Activated CD4-positive, alpha-beta T cell treated with anti-CD3 and anti-CD28 coated beads for 36 hours (primary cell): Measurements from ENCODE around the gene GMPR2. TPM values are rescaled to one million over a fixed set of nuclear protein-coding genes. Genes with fewer than 3 reads are reported as not detected.

Experiments
- ATAC-seq: fragments of 200-7000 bp; cut with Tn5 transposase; one replicate; pipeline ENCODE4 v1.10.0; 2021; ENCODE audit warnings: mild to moderate bottlenecking, moderate library complexity
- CTCF ChIA-PET: fragments of 350-600 bp; sonication (Branson Sonifier 250); formaldehyde crosslinking; loops from one replicate; lab custom pipeline; 2021; ENCODE audit warnings: antibody characterized with exemption; lab: Charles Lee
- POLR2A ChIA-PET: fragments of 350-600 bp; sonication (Branson Sonifier 250); formaldehyde crosslinking; loops from one replicate; lab custom pipeline; 2021; ENCODE audit warnings: antibody characterized with exemption, inconsistent platforms; lab: Charles Lee
- DNase-seq: peaks from one replicate; pipeline ENCODE4 v3.0.0-alpha.2; 2020
- H3K27ac Mint-ChIP-seq: one replicate; pipeline ENCODE4 v1.8.0; 2021; ENCODE audit warnings: mixed read lengths
- H3K27me3 Mint-ChIP-seq: one replicate; pipeline ENCODE4 v1.8.0; 2021; ENCODE audit warnings: mixed read lengths
- H3K36me3 Mint-ChIP-seq: one replicate; pipeline ENCODE4 v1.8.0; 2021; ENCODE audit warnings: low read depth, mixed read lengths
- H3K4me1 Mint-ChIP-seq: one replicate; pipeline ENCODE4 v1.8.0; 2021; ENCODE audit warnings: mixed read lengths
- H3K4me3 Mint-ChIP-seq: one replicate; pipeline ENCODE4 v1.8.0; 2021; ENCODE audit warnings: mild to moderate bottlenecking, moderate library complexity, mixed read lengths
- H3K9me3 Mint-ChIP-seq: one replicate; pipeline ENCODE4 v1.8.0; 2021; ENCODE audit warnings: low read depth, mixed read lengths
- intact Hi-C, 2 experiments: fragments of 100-400 bp; cut with DNase I in 1 of 2; cut with micrococcal nuclease in 1 of 2; formaldehyde crosslinking; loops; one replicate each; pipeline versions ENCODE4 v1.14.2 to v1.15.1; 2022 to 2024; cut with DNase I, micrococcal nuclease
- total RNA-seq, 2 experiments: library from RNA; stranded (reverse); gene quantifications; one replicate each; pipeline ENCODE4 v1.2.3, GENCODE V29; 2021

GMPR2 gene
- 10 to 100 TPM; 56.7 to 59.6 TPM for total RNA-seq

DNA sequence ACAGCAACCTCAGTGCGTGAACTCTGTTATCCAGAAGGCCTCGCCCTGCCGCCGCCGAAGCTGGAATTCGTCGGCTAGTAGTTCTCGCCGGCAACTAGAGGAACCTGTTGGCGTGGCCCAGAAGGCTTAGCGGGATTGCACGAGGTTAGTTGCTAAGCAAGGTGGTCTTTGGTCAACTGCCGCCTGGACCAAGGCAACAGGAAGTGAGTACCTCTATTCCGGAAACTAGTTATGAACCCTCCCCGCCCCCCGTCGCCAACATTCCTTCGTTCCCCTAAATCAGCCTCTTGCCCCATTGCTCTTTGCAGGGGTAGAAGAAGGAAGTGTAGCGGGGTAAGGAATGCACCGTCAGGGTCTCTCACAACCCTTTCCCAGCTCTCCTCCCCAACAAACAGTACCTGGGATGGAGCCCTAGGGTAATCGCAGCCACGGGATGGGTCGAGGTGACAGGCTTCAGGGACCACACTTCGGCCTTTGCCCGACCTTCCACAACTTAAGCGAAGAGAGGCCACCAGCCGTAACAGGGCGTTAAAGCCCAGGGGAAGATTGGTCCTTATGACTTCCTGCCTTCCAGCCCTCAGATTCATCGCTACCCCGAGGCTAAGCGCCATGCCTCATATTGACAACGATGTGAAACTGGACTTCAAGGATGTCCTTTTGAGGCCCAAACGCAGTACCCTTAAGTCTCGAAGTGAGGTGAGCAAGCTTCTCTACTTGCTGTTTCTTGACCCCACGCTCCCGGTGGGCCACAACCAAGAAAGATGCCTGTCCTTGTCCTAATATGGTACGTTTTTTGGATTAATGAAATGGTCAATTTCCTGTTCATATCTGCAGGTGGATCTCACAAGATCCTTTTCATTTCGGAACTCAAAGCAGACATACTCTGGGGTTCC lies at the start of gene GMPR2:
Gene GMPR2 (plus strand): TSS at position 285 of the 893 bp plus-strand sequence. CDS start 325 bp downstream, at position 610.
- POLR2A ChIA-PET, result interaction anchor here (0.6 to 2.0 kb wide), 4 partner anchors 9 to 528 kb away, joined by 3 to 9 read pairs (median 5); partner anchors contain the start of genes CHMP4A and TINF2
- Mint-ChIP-seq H3K27ac (peak within 1 kb of the TSS; percentile 89), H3K4me3 (peak within 1 kb of the TSS; percentile 78), H3K9me3 (no peaks in the 10 kb centered on the region), H3K27me3 (no peaks in the 10 kb centered on the region), H3K4me1 (peaks cover 58% of the 10 kb centered on the region), H3K36me3 (peaks cover 43% of the 10 kb centered on the region)
- ATAC-seq (peak; percentile 43), DNase-seq (peak; percentile 41)
- intact Hi-C loops, result loop anchor here (1.0 to 5.0 kb wide), 13 partner anchors 9 to 209 kb away; partner anchors contain the start of genes CHMP4A (in 2 of the 2), DCAF11 (in 2 of the 2), EMC9 (in 2 of the 2) and NRL (in 2 of the 2)
- CTCF ChIA-PET, result interaction anchor here (0.6 to 16.9 kb wide), 8 partner anchors 8 to 1691 kb away, joined by 3 to 430 read pairs (median 4); partner anchors contain the start of genes CIDEB, DHRS1, LTB4R and LTB4R2

DNA sequence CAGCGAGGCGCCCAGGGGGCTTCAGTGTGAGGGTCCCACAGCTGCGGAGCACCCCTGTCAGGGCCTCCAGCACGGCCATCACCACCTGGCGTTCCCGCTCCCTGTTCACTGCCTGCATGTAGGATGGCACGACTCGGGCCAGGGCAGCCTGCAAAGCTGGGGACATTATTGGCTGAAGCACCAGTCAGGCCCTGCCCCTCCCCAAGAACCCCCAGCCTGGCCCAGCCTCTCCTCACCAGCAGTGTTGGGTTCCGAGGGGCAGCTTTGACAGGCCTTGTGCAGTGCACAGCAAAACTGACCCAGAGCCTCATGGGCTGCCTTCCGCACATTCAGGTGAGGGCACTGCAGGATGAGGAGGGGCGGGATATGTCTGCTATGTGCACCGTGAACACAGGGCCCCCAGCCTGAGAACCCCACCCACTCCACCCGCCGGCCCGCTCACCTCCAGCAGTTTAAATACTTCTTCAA lies 49.7 kb upstream of the GMPR2 start:
- ChIA-PET POLR2A (no interaction called here), CTCF (interaction anchor here (0.6 to 1.4 kb wide), 3 partner anchors 94 to 126 kb away, joined by 3 to 6 read pairs (median 6); partner anchors contain the start of genes CIDEB and LTB4R2)
- Mint-ChIP-seq H3K27ac (no peak overlapping the region), H3K36me3 (peaks cover 42% of the 10 kb centered on the region), H3K27me3 (no peaks in the 10 kb centered on the region), H3K9me3 (no peaks in the 10 kb centered on the region), H3K4me3 (no peak overlapping the region), H3K4me1 (peaks cover 14% of the 10 kb centered on the region)
- ATAC-seq, result no peak
- no peak for DNase-seq
- intact Hi-C loops, result no loop called here

DNA sequence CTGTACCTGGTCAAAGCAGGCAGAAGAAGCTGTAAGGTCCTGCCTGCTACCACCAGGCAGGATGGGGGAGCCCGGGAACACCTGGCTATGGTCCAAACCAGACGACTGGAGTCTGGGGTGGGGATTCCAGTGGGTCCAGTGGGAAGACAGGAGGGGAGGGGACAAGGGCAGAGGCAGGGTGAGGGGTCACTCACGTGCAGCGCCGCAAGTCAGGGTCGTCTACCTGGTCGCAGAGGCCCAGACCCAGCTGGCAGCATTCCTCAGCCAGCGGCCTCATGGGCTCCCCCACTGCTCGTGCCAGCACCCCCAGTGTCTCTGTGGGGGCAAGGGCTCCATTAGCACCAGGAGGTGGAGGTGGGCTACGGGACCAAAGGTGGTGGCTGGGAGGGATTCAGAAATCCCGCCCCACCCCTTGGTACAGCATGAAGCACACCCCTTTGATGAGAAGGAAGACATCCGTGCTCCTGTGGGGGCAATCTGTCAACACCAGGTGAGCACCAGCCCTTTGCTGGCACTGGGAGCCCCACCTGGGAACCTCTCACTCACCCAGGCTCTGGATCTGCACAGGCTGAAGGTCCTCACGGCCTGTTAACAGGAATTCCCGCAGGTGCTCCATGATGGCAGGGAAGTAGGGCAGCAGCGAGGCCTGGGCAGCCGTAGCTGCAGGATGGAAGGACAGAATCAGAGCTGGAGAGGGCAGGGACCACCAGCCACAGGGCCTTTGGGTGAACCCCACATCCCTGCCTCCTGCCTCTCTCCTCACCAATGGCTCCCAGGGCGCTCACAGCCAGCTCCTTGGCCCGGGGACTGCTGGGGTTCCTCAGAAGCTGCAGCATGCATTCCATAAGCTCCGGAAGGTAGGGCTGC lies 48.4 kb upstream of the GMPR2 start:
- Mint-ChIP-seq H3K4me3 (no peak overlapping the region), H3K36me3 (peaks cover 36% of the 10 kb centered on the region), H3K9me3 (no peaks in the 10 kb centered on the region), H3K27ac (no peak overlapping the region), H3K4me1 (peaks cover 22% of the 10 kb centered on the region), H3K27me3 (no peaks in the 10 kb centered on the region)
- DNase-seq, result no peak
- CTCF ChIA-PET, result interaction anchor here (0.6 to 2.5 kb wide), 4 partner anchors 23 to 618 kb away, joined by 3 to 7 read pairs (median 4); partner anchors contain the start of genes CIDEB and IRF9
- intact Hi-C loops, result no loop called here
- no peak for ATAC-seq
- POLR2A ChIA-PET, result interaction anchor here (0.6 kb wide), 2 partner anchors 28 to 46 kb away, joined by 3 to 8 read pairs; no protein-coding TSS in a partner anchor

DNA sequence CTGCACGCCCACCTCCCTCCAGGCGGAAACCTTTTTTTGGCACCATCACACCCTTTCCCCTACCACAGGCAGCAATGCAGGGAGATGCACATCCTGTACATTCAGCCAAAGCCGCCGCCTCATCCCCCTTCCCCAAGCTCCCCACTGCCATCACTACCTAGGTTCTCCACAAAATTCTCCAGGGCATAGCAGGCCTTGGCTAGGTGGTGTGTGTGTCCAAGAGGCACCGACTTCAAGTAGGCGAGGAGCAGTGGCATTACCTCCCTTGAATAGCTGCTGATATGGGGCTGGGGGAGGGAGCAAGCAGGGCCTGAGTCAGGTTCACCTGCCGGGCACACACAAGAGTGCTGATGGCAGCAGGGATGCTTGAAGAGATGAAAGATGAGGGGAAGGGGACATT lies 47.7 kb upstream of the GMPR2 start:
- Mint-ChIP-seq H3K27ac (no peak overlapping the region), H3K36me3 (peaks cover 34% of the 10 kb centered on the region), H3K4me3 (no peak overlapping the region), H3K4me1 (peaks cover 27% of the 10 kb centered on the region), H3K27me3 (no peaks in the 10 kb centered on the region), H3K9me3 (no peaks in the 10 kb centered on the region)
- no peak for ATAC-seq
- no peak for DNase-seq
- intact Hi-C loops, result no loop called here
- POLR2A ChIA-PET, result interaction anchor here (0.6 kb wide), 1 partner anchor 47 kb away, joined by 3 read pairs; no protein-coding TSS in a partner anchor
- CTCF ChIA-PET, result interaction anchor here (0.6 to 2.5 kb wide), 5 partner anchors 24 to 618 kb away, joined by 3 to 7 read pairs (median 3); partner anchors contain the start of gene IRF9

DNA sequence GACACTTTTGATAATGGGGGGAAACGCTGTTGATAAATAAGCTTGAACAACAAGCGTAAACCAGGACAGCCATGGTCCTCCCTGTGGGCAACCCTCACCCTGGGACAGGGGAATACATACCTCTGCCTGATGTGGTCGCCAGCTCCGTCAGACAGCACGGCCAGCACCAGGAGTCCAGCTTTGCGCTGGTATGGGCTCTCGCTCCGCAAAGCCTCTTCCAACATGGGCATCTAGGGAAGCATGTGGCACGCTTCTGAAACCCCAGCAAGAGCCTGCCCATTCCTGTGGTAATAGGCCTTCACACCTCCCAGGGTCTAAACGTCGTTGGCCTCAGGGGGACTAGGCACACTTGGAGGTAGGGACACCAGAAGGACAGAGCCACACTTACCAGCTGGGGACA lies 47.0 kb upstream of the GMPR2 start:
- Mint-ChIP-seq H3K27ac (no peak overlapping the region), H3K4me1 (peaks cover 29% of the 10 kb centered on the region), H3K9me3 (no peaks in the 10 kb centered on the region), H3K4me3 (no peak overlapping the region), H3K36me3 (peaks cover 36% of the 10 kb centered on the region), H3K27me3 (no peaks in the 10 kb centered on the region)
- DNase-seq (no peak), ATAC-seq (no peak)
- ChIA-PET POLR2A (interaction anchor here (0.7 kb wide), 1 partner anchor 21 kb away, joined by 3 read pairs; no protein-coding TSS in a partner anchor), CTCF (interaction anchor here (0.7 to 2.5 kb wide), 4 partner anchors 25 to 146 kb away, joined by 3 to 7 read pairs (median 3); partner anchors contain the start of gene IRF9)
- intact Hi-C loops, result no loop called here

DNA sequence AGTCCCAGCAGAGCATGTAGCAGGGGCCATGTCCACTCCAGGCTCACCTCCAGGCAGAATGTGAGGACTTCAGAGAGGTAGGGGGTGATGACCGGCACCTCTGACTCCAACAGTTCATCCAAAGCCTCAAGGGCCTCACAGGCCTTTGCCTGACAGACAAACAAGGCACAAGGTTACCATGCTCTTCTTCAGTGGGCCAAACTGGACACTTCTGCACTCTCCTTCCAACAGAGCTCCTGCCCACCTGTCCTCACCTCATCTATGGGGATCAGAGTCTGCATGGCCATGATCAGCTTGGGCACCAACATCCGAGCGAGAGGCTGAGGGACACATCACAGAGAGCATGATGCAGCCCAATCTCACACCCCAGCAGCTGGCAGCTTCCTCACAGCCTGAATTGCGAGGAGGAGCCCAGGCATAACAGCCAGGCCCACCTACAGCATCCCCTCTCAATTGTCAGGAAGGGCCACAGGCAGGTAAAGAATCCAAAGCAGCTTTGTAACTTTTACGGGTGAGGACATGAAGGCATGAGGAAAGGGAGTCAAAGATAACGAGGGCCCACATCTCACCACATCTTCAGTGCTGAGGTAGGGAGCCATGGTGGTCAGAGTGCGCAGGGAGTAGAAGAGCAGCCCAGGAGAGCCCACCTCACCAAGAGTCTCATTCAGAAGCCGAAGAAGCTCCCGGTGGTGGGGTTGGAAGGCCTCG lies 45.7 kb upstream of the GMPR2 start:
- H3K27me3 Mint-ChIP-seq, result no peaks in the 10 kb centered on the region
- ChIA-PET POLR2A (interaction anchor here (1.9 to 2.0 kb wide), 2 partner anchors 26 to 72 kb away, joined by 5 to 6 read pairs; partner anchors contain the start of genes CHMP4A, DCAF11 and NRL), CTCF (interaction anchor here (0.9 to 2.0 kb wide), 6 partner anchors 14 to 121 kb away, joined by 3 to 8 read pairs (median 4); partner anchors contain the start of genes CIDEB, GMPR2, MDP1 and NEDD8)
- ATAC-seq, result no peak
- peak overlapping the region; percentile 89 for H3K4me3 Mint-ChIP-seq
- intact Hi-C loops, result no loop called here
- no peak overlapping the region for H3K27ac Mint-ChIP-seq
- peaks cover 31% of the 10 kb centered on the region for H3K4me1 Mint-ChIP-seq
- no peak for DNase-seq
- H3K9me3 Mint-ChIP-seq, result no peaks in the 10 kb centered on the region
- peaks cover 41% of the 10 kb centered on the region for H3K36me3 Mint-ChIP-seq

DNA sequence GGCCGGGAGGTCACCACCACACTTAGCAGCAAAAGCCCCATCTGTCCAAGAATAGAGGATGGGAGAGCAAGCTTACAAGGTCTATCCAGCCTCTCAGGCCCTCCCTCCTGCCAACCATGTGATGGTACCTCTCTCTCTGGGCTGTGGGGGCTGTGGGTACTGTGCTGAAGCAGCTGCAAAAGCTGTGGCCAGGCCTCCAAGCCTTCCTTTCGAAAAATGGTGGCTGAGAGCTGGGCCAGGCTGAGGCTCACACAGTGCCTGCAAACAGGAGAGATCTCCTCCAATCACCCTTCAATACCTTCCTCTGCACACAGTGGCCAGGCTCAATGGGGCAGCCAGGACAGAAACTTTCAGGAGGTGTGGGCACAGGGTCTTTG lies 45.2 kb upstream of the GMPR2 start:
- ChIA-PET POLR2A (interaction anchor here (1.9 to 2.0 kb wide), 2 partner anchors 26 to 73 kb away, joined by 5 to 6 read pairs; partner anchors contain the start of genes CHMP4A, DCAF11 and NRL), CTCF (interaction anchor here (0.9 to 2.0 kb wide), 6 partner anchors 14 to 121 kb away, joined by 3 to 8 read pairs (median 4); partner anchors contain the start of genes CIDEB, GMPR2, MDP1 and NEDD8)
- H3K27me3 Mint-ChIP-seq, result no peaks in the 10 kb centered on the region
- H3K27ac Mint-ChIP-seq, result peak overlapping the region; percentile 83
- DNase-seq (no peak), ATAC-seq (no peak)
- peaks cover 41% of the 10 kb centered on the region for H3K36me3 Mint-ChIP-seq
- H3K9me3 Mint-ChIP-seq, result no peaks in the 10 kb centered on the region
- intact Hi-C loops, result no loop called here
- peaks cover 35% of the 10 kb centered on the region for H3K4me1 Mint-ChIP-seq
- peak overlapping the region; percentile 89 for H3K4me3 Mint-ChIP-seq

DNA sequence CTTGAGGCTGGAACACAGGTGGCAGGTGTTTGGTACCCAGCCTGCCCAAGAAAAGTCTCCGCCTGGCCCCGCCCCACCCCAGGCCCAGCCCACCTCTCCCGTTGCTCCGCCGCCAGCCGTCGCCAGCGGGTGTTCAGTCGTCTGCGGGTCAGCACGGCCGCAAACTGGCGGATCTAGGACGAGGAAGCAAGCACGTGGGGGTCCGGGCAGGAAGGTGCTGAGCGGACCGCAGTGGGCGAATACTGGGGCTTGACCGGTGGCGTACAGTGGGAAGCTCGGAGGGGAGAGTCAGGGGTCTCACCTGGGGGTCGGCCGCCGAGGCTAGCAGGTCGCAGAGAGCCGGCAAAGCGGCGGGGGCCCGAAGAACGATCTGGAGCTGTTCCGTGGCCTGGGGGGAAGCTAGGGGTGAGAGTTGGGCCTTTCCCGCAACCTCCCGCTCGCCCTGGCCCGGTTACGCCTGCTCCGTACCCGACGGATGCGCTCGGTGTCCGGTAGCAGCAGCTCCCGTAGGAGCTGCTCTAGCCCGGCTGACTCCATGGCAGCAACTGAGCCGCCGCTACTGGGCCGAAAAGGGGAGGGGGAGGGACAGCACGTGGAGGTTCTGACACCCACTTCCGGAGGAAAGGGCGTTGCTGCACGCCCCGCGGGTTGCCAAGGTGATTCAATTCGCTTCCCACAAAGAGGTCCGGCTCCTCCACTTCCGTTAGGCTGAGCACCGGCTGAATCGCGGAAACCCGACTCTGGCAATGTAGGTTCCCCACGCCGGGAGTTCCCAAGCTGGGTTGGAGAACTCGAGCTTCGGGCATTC lies 44.3 kb upstream of the GMPR2 start, which contains the start of gene IPO4:
Gene IPO4 (minus strand): TSS at position 566 of the 808 bp plus-strand sequence. CDS start 29 bp downstream, at position 537.
- H3K27me3 Mint-ChIP-seq, result no peaks in the 10 kb centered on the region
- DNase-seq (peak; percentile 97), ATAC-seq (peak; percentile 92)
- H3K4me1 Mint-ChIP-seq, result peaks cover 40% of the 10 kb centered on the region
- H3K27ac Mint-ChIP-seq, result peak within 1 kb of the TSS; percentile 83
- CTCF ChIA-PET, result interaction anchor here (0.6 to 2.7 kb wide), 13 partner anchors 13 to 144 kb away, joined by 3 to 14 read pairs (median 4); partner anchors contain the start of genes CHMP4A, IRF9, PSME2 and TINF2
- H3K9me3 Mint-ChIP-seq, result no peaks in the 10 kb centered on the region
- H3K4me3 Mint-ChIP-seq, result peak within 1 kb of the TSS; percentile 89
- intact Hi-C loops, result loop anchor here (1.0 to 2.0 kb wide), 13 partner anchors 16 to 111 kb away; partner anchors contain the start of genes DCAF11 (in 2 of the 2), IRF9 (in 2 of the 2), NRL (in 2 of the 2) and PSME1 (in 2 of the 2)
- POLR2A ChIA-PET, result interaction anchor here (0.5 to 2.0 kb wide), 12 partner anchors 8 to 243 kb away, joined by 3 to 10 read pairs (median 4); partner anchors contain the start of genes CHMP4A, DCAF11, IRF9 and NRL
- peaks cover 42% of the 10 kb centered on the region for H3K36me3 Mint-ChIP-seq

DNA sequence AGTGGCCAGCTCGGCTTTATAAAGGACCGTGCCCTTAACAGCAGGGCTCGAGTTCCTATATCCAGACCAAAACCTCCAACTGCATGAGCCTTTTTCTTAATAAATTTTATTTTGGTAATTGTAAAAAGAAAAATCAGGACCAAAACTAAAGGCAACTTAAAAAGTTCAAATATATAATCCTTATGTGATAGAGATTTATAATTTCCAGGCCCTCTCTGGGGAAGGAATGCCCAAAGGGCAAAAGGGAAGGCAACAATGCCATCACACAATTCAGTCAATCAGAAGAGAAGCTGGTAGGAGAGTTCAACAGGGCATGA lies 43.7 kb upstream of the GMPR2 start:
- intact Hi-C loops, result loop anchor here in 1 of 2 experiments (1.0 to 2.0 kb wide), 3 partner anchors 16 to 75 kb away; partner anchors contain the start of genes DCAF11, NRL, REC8 and TINF2
- Mint-ChIP-seq H3K27me3 (no peaks in the 10 kb centered on the region), H3K4me3 (peak overlapping the region; percentile 89), H3K9me3 (no peaks in the 10 kb centered on the region), H3K27ac (peak overlapping the region; percentile 51), H3K4me1 (peaks cover 42% of the 10 kb centered on the region), H3K36me3 (peaks cover 42% of the 10 kb centered on the region)
- no peak for DNase-seq
- no peak for ATAC-seq
- CTCF ChIA-PET, result interaction anchor here (0.5 to 2.7 kb wide), 13 partner anchors 13 to 144 kb away, joined by 3 to 14 read pairs (median 4); partner anchors contain the start of genes CHMP4A, IRF9, PSME2 and TINF2
- POLR2A ChIA-PET, result interaction anchor here (0.5 to 2.0 kb wide), 11 partner anchors 8 to 242 kb away, joined by 3 to 10 read pairs (median 3); partner anchors contain the start of genes CHMP4A, DCAF11, IRF9 and NRL
